GM23338 (cell line): ENCODE data around the gene KIF21A. TPM values are rescaled to one million over a fixed set of nuclear protein-coding genes. Genes with fewer than 3 reads are reported as not detected.

Source experiments
- ATAC-seq: fragments of 200-7000 bp; cut with Tn5 transposase; 3 replicates; pipeline ENCODE4 v1.9.1; 2020
- DNase-seq: peaks from one replicate; pipeline ENCODE4 v3.0.0-alpha.2; 2015; ENCODE audit warnings: low spot score
- H2AFZ ChIP-seq: fragments of 200-600 bp; sonication (generic); 2 replicates; pipeline ENCODE4 v1.8.0; 2016; ENCODE audit warnings: antibody characterized with exemption, mild to moderate bottlenecking, moderate library complexity
- H3F3A ChIP-seq: fragments of 200-600 bp; sonication (generic); replicated peaks from 2 replicates; pipeline ENCODE4 v1.8.0; 2017; ENCODE audit warnings: antibody characterized with exemption, mixed run types, low read depth
- H3K27ac ChIP-seq: fragments of 200-600 bp; sonication (generic); 2 replicates; pipeline ENCODE4 v1.6.1; 2016; ENCODE audit warnings: low read depth
- H3K27me3 ChIP-seq: fragments of 200-600 bp; sonication (generic); 2 replicates; pipeline ENCODE4 v1.8.0; 2016; ENCODE audit warnings: mild to moderate bottlenecking, mixed run types, moderate library complexity; ENCODE audit not compliant: insufficient read depth
- H3K36me3 ChIP-seq: fragments of 200-600 bp; sonication (generic); 2 replicates; pipeline ENCODE4 v1.8.0; 2016; ENCODE audit warnings: mild to moderate bottlenecking; ENCODE audit not compliant: insufficient read depth
- H3K4me1 ChIP-seq: fragments of 200-600 bp; sonication (generic); 2 replicates; pipeline ENCODE4 v1.8.0; 2016; ENCODE audit warnings: mild to moderate bottlenecking, moderate library complexity; ENCODE audit not compliant: insufficient read depth
- H3K4me2 ChIP-seq: fragments of 200-600 bp; sonication (generic); 2 replicates; pipeline ENCODE4 v1.7.1; 2017; ENCODE audit warnings: mixed run types
- H3K4me3 ChIP-seq: fragments of 200-600 bp; sonication (generic); 2 replicates; pipeline ENCODE4 v1.6.1; 2016; ENCODE audit warnings: mixed run types
- H3K79me2 ChIP-seq: fragments of 200-600 bp; sonication (generic); replicated peaks from 2 replicates; pipeline ENCODE4 v1.8.0; 2017; ENCODE audit warnings: mild to moderate bottlenecking; ENCODE audit not compliant: insufficient read depth
- H3K9me2 ChIP-seq: fragments of 200-600 bp; sonication (generic); 2 replicates; pipeline ENCODE4 v1.8.0; 2017; ENCODE audit not compliant: insufficient read depth
- H4K20me1 ChIP-seq: fragments of 200-600 bp; sonication (generic); replicated peaks from 2 replicates; pipeline ENCODE4 v1.8.0; 2017; ENCODE audit warnings: mild to moderate bottlenecking; ENCODE audit not compliant: insufficient read depth
- H3K27ac Mint-ChIP-seq: 2 replicates; pipeline ENCODE4 v1.8.0; 2020; ENCODE audit warnings: inconsistent platforms, mild to moderate bottlenecking, moderate library complexity, mixed read lengths
- H3K27me3 Mint-ChIP-seq: 3 replicates; pipeline ENCODE4 v1.8.0; 2022; ENCODE audit warnings: low read depth, mild to moderate bottlenecking, moderate library complexity, mixed read lengths, inconsistent platforms; ENCODE audit not compliant: insufficient read depth, poor library complexity
- H3K36me3 Mint-ChIP-seq: 3 replicates; pipeline ENCODE4 v1.8.0; 2021; ENCODE audit warnings: low read depth, mild to moderate bottlenecking, inconsistent platforms, moderate library complexity, mixed read lengths
- H3K4me1 Mint-ChIP-seq: 3 replicates; pipeline ENCODE4 v1.8.0; 2020; ENCODE audit warnings: mild to moderate bottlenecking, inconsistent platforms, mixed read lengths
- H3K4me3 Mint-ChIP-seq: 3 replicates; pipeline ENCODE4 v1.8.0; 2021; ENCODE audit warnings: moderate library complexity, mild to moderate bottlenecking, inconsistent platforms, mixed read lengths
- H3K9me3 Mint-ChIP-seq: 3 replicates; pipeline ENCODE4 v1.8.0; 2020; ENCODE audit warnings: moderate library complexity, mild to moderate bottlenecking, inconsistent platforms, mixed read lengths
- CREB1 ChIP-seq: fragments of 250-450 bp; sonication (Bioruptor Pico); IDR thresholded peaks from 2 replicates; pipeline ENCODE4 v1.5.0; 2020; ENCODE audit warnings: low read depth, mild to moderate bottlenecking, moderate library complexity
- CTCF ChIP-seq, 2 experiments: fragments of 200-600 bp in 1 of 2; sonication (generic) in 1 of 2; conservative IDR thresholded peaks; 2 replicates each; pipeline versions ENCODE4 v1.5.1 to v1.6.1; 2016 to 2017; ENCODE audit warnings: antibody characterized with exemption in 2 of 2, low read depth in 2 of 2, mild to moderate bottlenecking in 2 of 2, moderate library complexity in 1 of 2
- ETS1 ChIP-seq: IDR thresholded peaks from 2 replicates; pipeline ENCODE4 v1.6.1; 2016; ENCODE audit warnings: antibody characterized with exemption
- EZH2 ChIP-seq: fragments of 200-600 bp; sonication (generic); IDR thresholded peaks from one replicate; pipeline ENCODE4 v1.8.0; 2017; ENCODE audit warnings: antibody characterized with exemption, mild to moderate bottlenecking, low read depth; ENCODE audit not compliant: unreplicated experiment
- JUNB ChIP-seq: IDR thresholded peaks from one replicate; pipeline ENCODE4 v1.6.1; 2016; ENCODE audit warnings: antibody characterized with exemption; ENCODE audit not compliant: unreplicated experiment
- POLR2AphosphoS5 ChIP-seq: IDR thresholded peaks from 2 replicates; pipeline ENCODE4 v1.6.1; 2016; ENCODE audit warnings: antibody characterized with exemption, low read depth
- REST ChIP-seq: IDR thresholded peaks from one replicate; pipeline ENCODE4 v1.6.1; 2018; ENCODE audit warnings: antibody characterized with exemption; ENCODE audit not compliant: unreplicated experiment
- ZNF114 ChIP-seq: fragments of 250-450 bp; sonication (Bioruptor Pico); IDR thresholded peaks from 2 replicates; pipeline ENCODE4 v1.5.0; 2020; ENCODE audit warnings: mild to moderate bottlenecking, moderate library complexity
- ZNF331 ChIP-seq: fragments of 250-450 bp; sonication (Bioruptor Pico); IDR thresholded peaks from 2 replicates; pipeline ENCODE4 v1.5.0; 2020; ENCODE audit warnings: low read depth, mild to moderate bottlenecking, moderate library complexity
- ZNF462 ChIP-seq: fragments of 250-450 bp; sonication (Bioruptor Pico); IDR thresholded peaks from 2 replicates; pipeline ENCODE4 v1.5.0; 2020; ENCODE audit warnings: mild to moderate bottlenecking, moderate library complexity
- polyA plus RNA-seq: library from polyadenylated mRNA; unstranded; fragments of >200 nt; fragmentation: Nextera tagmentation; extraction: Ambion mirVana; gene quantifications from 2 replicates; pipeline ENCODE4 v1.2.1, GENCODE V29; 2016
- total RNA-seq: library from RNA; depleted of rRNA; stranded (reverse); fragments of >200 nt; shearing (Covaris generic); gene quantifications from 2 replicates; pipeline ENCODE4 v1.2.3, GENCODE V29; 2014

Gene KIF21A
- total and polyA plus RNA-seq, 2 experiments from 2014 or later, result 28.8 to 32.0 TPM

- TF ChIP-seq ZNF462 (CRISPR knock-in tag) (no peak), CTCF (conservative IDR thresholded peaks at IDR 0.05; ENCODE audit: low read depth in 2 of 2) (no peak), ZNF331 (CRISPR knock-in tag) (no peak)
These were observed 155.5 kb downstream of the KIF21A start (continued) for GRCh38 chr12:39287409-39287808.

- no peaks in the 10 kb centered on the region for H3K36me3 Mint-ChIP-seq
- no peak overlapping the region for H3K27ac Mint-ChIP-seq
- Histone ChIP-seq H3K27ac (no peak overlapping the region), H3F3A (no peaks in the 10 kb centered on the region), H3K4me1 (no peaks in the 10 kb centered on the region), H3K27me3 (no peaks in the 10 kb centered on the region), H3K9me2 (no peaks in the 10 kb centered on the region), H3K36me3 (no peaks in the 10 kb centered on the region), H4K20me1 (no peaks in the 10 kb centered on the region), H2AFZ (peak overlapping the region; percentile 14; the same call in 1 of the 2 replicates), H3K4me3 (no peak overlapping the region), H3K4me2 (no peak overlapping the region), H3K79me2 (no peaks in the 10 kb centered on the region)
- no peaks in the 10 kb centered on the region for H3K4me1 Mint-ChIP-seq
- H3K27me3 Mint-ChIP-seq, result no peaks in the 10 kb centered on the region
- no peak overlapping the region for H3K4me3 Mint-ChIP-seq
- no peak for ATAC-seq
- no peaks in the 10 kb centered on the region for H3K9me3 Mint-ChIP-seq
- no peak for DNase-seq
- TF ChIP-seq CTCF (conservative IDR thresholded peaks at IDR 0.05; ENCODE audit: low read depth in 2 of 2) (no peak), EZH2 (no peak), CREB1 (CRISPR knock-in tag) (no peak), REST (no peak), JUNB (no peak), POLR2AphosphoS5 (no peak), ZNF114 (CRISPR knock-in tag) (no peak), ETS1 (no peak)
These were observed 164.5 kb downstream of the KIF21A start for GRCh38 chr12:39278426-39278825.
